ENCODE data around the gene SLC3A2. TPM values are rescaled to one million over a fixed set of nuclear protein-coding genes. Genes with fewer than 3 reads are reported as not detected.

The SLC3A2 gene
- total and polyA plus RNA-seq, 5 donors from 2014 or later: 158 to 277 (median 169) TPM

DNA sequence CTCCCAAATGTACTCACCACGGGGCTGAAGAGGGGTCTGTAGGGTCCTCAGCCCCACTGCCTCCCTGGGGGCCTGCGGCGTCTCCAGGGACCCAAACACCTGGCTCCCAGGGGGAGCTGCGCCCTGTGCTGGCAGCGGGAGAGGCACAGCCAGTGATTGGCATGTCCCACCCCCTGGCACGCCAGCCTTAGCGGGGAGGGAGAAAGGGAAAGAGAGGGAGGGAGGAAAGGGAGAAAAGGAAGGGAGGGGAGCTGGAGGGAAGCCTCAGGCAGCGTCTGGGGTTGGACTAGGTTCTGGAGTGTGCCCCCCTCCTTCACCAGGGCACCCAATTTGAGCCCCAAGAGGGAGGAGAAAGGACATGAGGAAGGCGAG is 40.5 kb downstream of the SLC3A2 start, which contains the start of gene CHRM1:
Gene CHRM1, minus strand, starts transcription at position 163 of the 372 bp plus-strand sequence. CDS start 10,263 bp downstream, outside the sequence.
- H3K9me3 Mint-ChIP-seq: peaks cover 0 to 2% (median 0%) of the 10 kb centered on the region in 7 donors
- Histone ChIP-seq H3K4me3 (ENCODE audit: low read depth, low read length) (no peak within 1 kb of the TSS), H3K36me3 (ENCODE audit: control insufficient read depth, insufficient read depth, low read length) (no peaks in the 10 kb centered on the region), H3K27ac (ENCODE audit: insufficient read depth, low read length, poor library complexity, severe bottlenecking) (no peak within 1 kb of the TSS), H3K4me1 (ENCODE audit: control insufficient read depth, insufficient read depth, low read length, poor library complexity, severe bottlenecking) (peaks cover 17% of the 10 kb centered on the region), H3K9me3 (ENCODE audit: control insufficient read depth in 2 of 2, low read length in 2 of 2) (no peaks in the 10 kb centered on the region), H3K27me3 (ENCODE audit: control insufficient read depth, insufficient read depth, low read length) (peaks cover 2% of the 10 kb centered on the region)
- no peak within 1 kb of the TSS for H3K4me3 Mint-ChIP-seq
- no peak for ATAC-seq (ENCODE audit: low read depth in 2 of 2)
- peaks cover 74% of the 10 kb centered on the region for H3K27me3 Mint-ChIP-seq
- DNase-seq: no peak
- no peaks in the 10 kb centered on the region for H3K36me3 Mint-ChIP-seq
- H3K4me1 Mint-ChIP-seq: peaks cover 0 to 24% (median 7%) of the 10 kb centered on the region in 4 donors
- no peak within 1 kb of the TSS for H3K27ac Mint-ChIP-seq

DNA sequence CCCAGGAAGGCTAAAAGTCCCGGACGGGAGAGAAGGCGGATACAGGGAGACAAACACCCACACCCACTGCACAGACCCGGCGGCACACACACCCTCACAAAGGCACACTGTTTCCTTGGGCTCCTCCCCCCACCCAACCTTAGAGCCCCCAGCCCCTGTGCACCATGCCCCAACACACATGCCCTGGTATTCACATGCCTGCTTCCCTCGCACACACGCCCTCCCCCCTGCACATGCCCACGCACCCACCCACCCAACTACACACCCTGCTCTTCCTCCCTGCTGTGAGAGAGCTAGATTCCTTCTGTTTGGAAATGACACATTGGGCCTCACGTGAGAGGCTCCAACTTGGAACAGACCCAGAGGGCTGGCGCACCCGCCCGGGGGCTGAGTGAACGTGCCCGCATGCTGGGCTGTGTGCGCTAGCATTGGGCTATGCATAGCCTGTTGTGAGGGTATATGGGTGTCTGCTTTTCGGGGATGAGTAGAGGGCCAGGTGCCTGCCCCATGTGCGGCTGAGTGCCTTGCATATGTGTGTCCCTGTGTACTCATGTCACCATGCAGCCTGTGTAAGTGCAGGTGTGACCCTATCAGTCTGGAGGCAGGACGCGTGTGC is 41.0 kb downstream of the SLC3A2 start:
- Mint-ChIP-seq H3K4me1 (peaks cover 0 to 27% (median 7%) of the 10 kb centered on the region in 4 donors), H3K9me3 (peaks cover 0 to 2% (median 0%) of the 10 kb centered on the region in 7 donors), H3K4me3 (no peak overlapping the region), H3K36me3 (no peaks in the 10 kb centered on the region), H3K27me3 (peaks cover 79% of the 10 kb centered on the region), H3K27ac (no peak overlapping the region)
- ATAC-seq (ENCODE audit: low read depth in 2 of 2): no peak
- H3K27me3 ChIP-seq (ENCODE audit: control insufficient read depth, insufficient read depth, low read length): peaks cover 2% of the 10 kb centered on the region
- no peaks in the 10 kb centered on the region for H3K36me3 ChIP-seq (ENCODE audit: control insufficient read depth, insufficient read depth, low read length)
- no peak for DNase-seq
- H3K4me1 ChIP-seq (ENCODE audit: control insufficient read depth, insufficient read depth, low read length, poor library complexity, severe bottlenecking): peaks cover 21% of the 10 kb centered on the region
- no peaks in the 10 kb centered on the region for H3K9me3 ChIP-seq (ENCODE audit: control insufficient read depth in 2 of 2, low read length in 2 of 2)
- no peak overlapping the region for H3K4me3 ChIP-seq (ENCODE audit: low read depth, low read length)
- no peak overlapping the region for H3K27ac ChIP-seq (ENCODE audit: insufficient read depth, low read length, poor library complexity, severe bottlenecking)

DNA sequence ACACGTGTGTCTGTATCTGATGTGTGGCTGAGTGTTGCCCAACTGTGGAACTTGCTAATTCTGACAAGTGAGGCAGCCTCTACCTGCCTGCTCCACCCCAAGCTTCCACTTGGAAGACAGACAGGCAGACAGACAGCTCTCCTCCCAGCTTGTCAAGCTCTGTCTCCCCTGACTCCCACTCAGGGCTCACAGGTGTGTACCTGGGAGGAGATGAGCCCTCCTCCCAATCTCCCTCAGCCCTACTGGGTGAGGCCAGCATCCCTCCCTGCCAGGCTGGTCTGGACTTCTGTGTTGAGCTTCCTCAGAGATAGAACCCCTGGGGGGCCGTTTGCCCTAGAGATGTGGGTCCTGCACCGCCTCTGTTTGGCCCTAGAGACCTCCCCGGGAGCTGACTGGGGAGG is 41.5 kb downstream of the SLC3A2 start:
- Histone ChIP-seq H3K27me3 (ENCODE audit: control insufficient read depth, insufficient read depth, low read length) (peaks cover 2% of the 10 kb centered on the region), H3K4me3 (ENCODE audit: low read depth, low read length) (no peak overlapping the region), H3K4me1 (ENCODE audit: control insufficient read depth, insufficient read depth, low read length, poor library complexity, severe bottlenecking) (peaks cover 21% of the 10 kb centered on the region), H3K27ac (ENCODE audit: insufficient read depth, low read length, poor library complexity, severe bottlenecking) (no peak overlapping the region), H3K36me3 (ENCODE audit: control insufficient read depth, insufficient read depth, low read length) (no peaks in the 10 kb centered on the region), H3K9me3 (ENCODE audit: control insufficient read depth in 2 of 2, low read length in 2 of 2) (no peaks in the 10 kb centered on the region)
- no peak for DNase-seq
- peaks cover 0 to 29% (median 7%) of the 10 kb centered on the region in 4 donors for H3K4me1 Mint-ChIP-seq
- H3K27me3 Mint-ChIP-seq: peaks cover 84% of the 10 kb centered on the region
- no peaks in the 10 kb centered on the region for H3K36me3 Mint-ChIP-seq
- peak overlapping the region in 1 of 3 donors; percentile 54 for H3K27ac Mint-ChIP-seq
- no peak for ATAC-seq (ENCODE audit: low read depth in 2 of 2)
- peaks cover 0 to 2% (median 0%) of the 10 kb centered on the region in 7 donors for H3K9me3 Mint-ChIP-seq
- peak overlapping the region in 3 of 4 donors; percentile 61 to 90 (median 69) for H3K4me3 Mint-ChIP-seq

DNA sequence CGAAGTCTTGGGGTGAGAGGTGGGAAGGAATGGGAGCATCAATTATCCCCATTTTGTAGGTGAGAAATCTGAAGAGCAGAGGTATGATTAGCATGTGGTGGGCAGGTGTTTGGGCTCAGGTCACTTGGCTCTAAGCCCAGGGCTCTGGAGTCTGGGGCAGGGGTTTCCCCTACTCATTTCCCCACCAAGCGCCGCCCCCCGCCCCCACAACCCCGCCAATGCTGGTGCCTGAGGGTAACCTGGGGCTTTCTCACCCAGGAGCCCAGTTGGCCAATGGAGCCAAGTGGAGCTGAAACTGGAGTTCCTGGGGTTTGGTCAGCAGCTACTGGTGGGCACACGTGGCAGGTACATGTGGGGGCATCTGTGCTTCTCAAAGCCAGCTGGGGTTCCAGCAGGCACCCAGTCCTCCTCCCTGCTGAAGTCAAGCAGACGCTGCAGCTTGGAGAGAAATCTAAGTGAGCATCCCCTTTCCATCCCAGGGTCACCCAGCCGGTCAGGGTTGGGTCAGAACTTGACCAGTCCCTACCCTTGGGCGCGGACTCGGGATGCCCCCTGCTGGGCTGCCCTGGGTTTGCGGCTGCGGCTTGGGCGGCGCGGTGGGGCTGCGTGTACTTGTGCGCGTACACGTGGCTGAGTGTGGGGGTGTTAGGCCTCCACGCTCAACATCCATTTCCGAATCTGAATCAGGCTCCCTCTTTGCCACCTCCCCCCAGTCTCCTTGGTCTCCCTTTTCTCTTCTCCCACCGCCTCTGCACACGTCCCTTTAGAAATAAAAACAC is 42.1 kb downstream of the SLC3A2 start:
- H3K27me3 ChIP-seq (ENCODE audit: control insufficient read depth, insufficient read depth, low read length): peaks cover 8% of the 10 kb centered on the region
- no peak for DNase-seq
- H3K4me3 ChIP-seq (ENCODE audit: low read depth, low read length): no peak overlapping the region
- H3K27me3 Mint-ChIP-seq: peaks cover 91% of the 10 kb centered on the region
- peak overlapping the region in 3 of 4 donors; percentile 69 to 90 (median 77) for H3K4me3 Mint-ChIP-seq
- peaks cover 21% of the 10 kb centered on the region for H3K4me1 ChIP-seq (ENCODE audit: control insufficient read depth, insufficient read depth, low read length, poor library complexity, severe bottlenecking)
- H3K36me3 ChIP-seq (ENCODE audit: control insufficient read depth, insufficient read depth, low read length): no peaks in the 10 kb centered on the region
- no peaks in the 10 kb centered on the region for H3K9me3 ChIP-seq (ENCODE audit: control insufficient read depth in 2 of 2, low read length in 2 of 2)
- H3K9me3 Mint-ChIP-seq: peaks cover 0 to 2% (median 0%) of the 10 kb centered on the region in 7 donors
- H3K36me3 Mint-ChIP-seq: no peaks in the 10 kb centered on the region
- no peak overlapping the region for H3K27ac ChIP-seq (ENCODE audit: insufficient read depth, low read length, poor library complexity, severe bottlenecking)
- peak overlapping the region in 1 of 3 donors; percentile 54 for H3K27ac Mint-ChIP-seq
- no peak for ATAC-seq (ENCODE audit: low read depth in 2 of 2)
- H3K4me1 Mint-ChIP-seq: peaks cover 0 to 32% (median 7%) of the 10 kb centered on the region in 4 donors

DNA sequence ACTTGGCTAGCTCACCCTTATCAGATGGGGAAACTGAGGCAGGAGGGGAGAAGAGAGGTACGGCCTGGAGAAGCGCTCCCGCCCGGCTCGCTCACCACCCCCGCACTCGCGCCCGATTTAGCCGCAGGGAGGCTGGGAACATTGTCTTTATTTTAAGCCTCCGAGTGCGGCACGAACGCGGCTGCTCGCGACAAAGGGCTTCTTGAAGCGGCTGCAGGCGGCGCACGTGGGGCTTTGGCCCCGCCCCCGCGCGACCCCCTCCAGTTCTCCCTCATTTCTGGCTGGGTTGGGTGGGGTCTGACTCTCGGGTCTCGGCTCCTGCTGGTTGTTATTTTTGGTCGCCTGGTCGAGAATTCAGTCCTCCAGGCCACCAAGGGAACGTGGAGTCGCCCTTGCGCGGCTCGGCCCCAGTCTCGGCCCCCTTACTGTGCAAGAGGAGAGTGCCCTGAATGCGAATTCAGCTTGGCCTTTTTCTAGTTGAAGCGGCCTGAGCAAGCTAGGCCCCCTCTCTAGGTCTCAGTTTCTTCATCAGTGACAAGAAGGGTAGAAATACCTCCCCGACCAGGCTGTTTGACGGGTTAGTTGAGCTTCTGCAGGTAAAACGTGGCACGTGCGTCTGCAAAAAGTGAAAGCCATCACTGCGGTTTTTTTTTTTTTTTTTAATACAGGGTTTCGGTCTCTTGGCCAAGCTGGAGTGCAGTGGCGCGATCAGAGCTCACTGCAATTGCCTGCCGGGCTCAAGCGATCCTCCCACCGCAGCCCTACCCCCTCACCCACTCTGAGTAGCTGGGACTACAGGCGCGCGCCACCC is 43.1 kb downstream of the SLC3A2 start:
- DNase-seq: peak in 2 of 3 donors; percentile 31 to 56
- H3K9me3 Mint-ChIP-seq: peaks cover 0 to 2% (median 0%) of the 10 kb centered on the region in 7 donors
- H3K4me1 Mint-ChIP-seq: peaks cover 0 to 32% (median 7%) of the 10 kb centered on the region in 4 donors
- H3K27me3 Mint-ChIP-seq: peaks cover 92% of the 10 kb centered on the region
- H3K36me3 ChIP-seq (ENCODE audit: control insufficient read depth, insufficient read depth, low read length): no peaks in the 10 kb centered on the region
- peaks cover 16% of the 10 kb centered on the region for H3K27me3 ChIP-seq (ENCODE audit: control insufficient read depth, insufficient read depth, low read length)
- peak overlapping the region; percentile 7 to 77 (median 68) for H3K4me3 Mint-ChIP-seq
- H3K4me3 ChIP-seq (ENCODE audit: low read depth, low read length): no peak overlapping the region
- peak in 1 of 2 donors; percentile 17 for ATAC-seq (ENCODE audit: low read depth in 2 of 2)
- H3K4me1 ChIP-seq (ENCODE audit: control insufficient read depth, insufficient read depth, low read length, poor library complexity, severe bottlenecking): peaks cover 21% of the 10 kb centered on the region
- H3K27ac ChIP-seq (ENCODE audit: insufficient read depth, low read length, poor library complexity, severe bottlenecking): no peak overlapping the region
- H3K27ac Mint-ChIP-seq: no peak overlapping the region
- no peaks in the 10 kb centered on the region for H3K36me3 Mint-ChIP-seq
- no peaks in the 10 kb centered on the region for H3K9me3 ChIP-seq (ENCODE audit: control insufficient read depth in 2 of 2, low read length in 2 of 2)

DNA sequence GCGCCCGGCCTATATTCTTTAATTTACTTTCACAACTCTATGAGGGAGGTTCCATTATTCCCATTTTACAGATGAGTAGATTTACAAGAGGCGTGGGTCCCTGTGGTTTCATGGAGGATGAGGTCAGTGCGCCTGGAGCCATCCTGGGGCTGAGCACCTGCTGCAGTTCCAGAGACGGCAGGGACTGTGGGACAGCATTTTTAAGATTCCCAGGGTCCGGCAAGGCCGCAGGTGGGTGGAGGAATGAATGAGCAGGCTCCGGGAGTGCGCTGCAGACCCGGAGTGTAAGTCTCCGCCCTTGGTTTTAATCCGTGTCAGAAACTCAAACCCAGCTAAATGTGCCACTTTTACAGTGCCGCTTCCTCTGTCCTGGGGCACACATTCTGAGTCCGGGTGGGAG is 44.6 kb downstream of the SLC3A2 start:
- H3K27me3 Mint-ChIP-seq: peaks cover 95% of the 10 kb centered on the region
- ATAC-seq (ENCODE audit: low read depth in 2 of 2) (no peak), DNase-seq (no peak)
- Histone ChIP-seq H3K4me3 (ENCODE audit: low read depth, low read length) (no peak overlapping the region), H3K9me3 (ENCODE audit: control insufficient read depth in 2 of 2, low read length in 2 of 2) (no peaks in the 10 kb centered on the region), H3K27ac (ENCODE audit: insufficient read depth, low read length, poor library complexity, severe bottlenecking) (no peak overlapping the region), H3K4me1 (ENCODE audit: control insufficient read depth, insufficient read depth, low read length, poor library complexity, severe bottlenecking) (peaks cover 21% of the 10 kb centered on the region), H3K27me3 (ENCODE audit: control insufficient read depth, insufficient read depth, low read length) (peaks cover 17% of the 10 kb centered on the region), H3K36me3 (ENCODE audit: control insufficient read depth, insufficient read depth, low read length) (no peaks in the 10 kb centered on the region)
- peak overlapping the region; percentile 41 to 74 (median 67) for H3K4me3 Mint-ChIP-seq
- H3K27ac Mint-ChIP-seq: no peak overlapping the region
- no peaks in the 10 kb centered on the region for H3K36me3 Mint-ChIP-seq
- peaks cover 0 to 2% (median 0%) of the 10 kb centered on the region in 7 donors for H3K9me3 Mint-ChIP-seq
- peaks cover 0 to 32% (median 7%) of the 10 kb centered on the region in 4 donors for H3K4me1 Mint-ChIP-seq

Measured in CD4-positive, CD25-positive, alpha-beta regulatory T cell (primary cell).